BJ (cell line): ENCODE data around the gene TM9SF1. TPM values are rescaled to one million over a fixed set of nuclear protein-coding genes. Genes with fewer than 3 reads are reported as not detected.
A peak's percentile ranks its signal among the peaks of the same experiment; 100 is the strongest.

Experiments used
- CTCF ChIA-PET: fragments of 350-600 bp; formaldehyde crosslinking; extraction: SDS; loops from one replicate; lab custom pipeline; 2021; ENCODE audit warnings: antibody characterized with exemption, inconsistent platforms; lab: Yijun Ruan, JAX
- POLR2A ChIA-PET: fragments of 300-600 bp; sonication (Branson Sonifier 250); formaldehyde crosslinking; extraction: SDS; loops from one replicate; lab custom pipeline; 2021; ENCODE audit warnings: antibody characterized with exemption; lab: Charles Lee
- DNase-seq: peaks from one replicate; pipeline ENCODE4 v3.0.0-alpha.2; 2011; ENCODE audit warnings: low read depth
- H3K27me3 ChIP-seq: 2 replicates; pipeline ENCODE4 v1.6.0; 2011; ENCODE audit warnings: low read length; ENCODE audit not compliant: control insufficient read depth, insufficient read depth
- H3K36me3 ChIP-seq: 2 replicates; pipeline ENCODE4 v1.5.1; 2011; ENCODE audit warnings: low read length; ENCODE audit not compliant: control insufficient read depth, insufficient read depth
- H3K4me3 ChIP-seq: 2 replicates; pipeline ENCODE4 v1.5.1; 2011; ENCODE audit warnings: low read depth, mild to moderate bottlenecking, control low read depth, low read length
- CTCF ChIP-seq: IDR thresholded peaks from 2 replicates; pipeline ENCODE4 v1.5.1; 2011; ENCODE audit warnings: low read depth, mild to moderate bottlenecking, control low read depth, inconsistent platforms, low read length, moderate library complexity; ENCODE audit not compliant: insufficient read depth
- polyA plus RNA-seq: library from polyadenylated mRNA; depleted of rRNA; stranded (reverse); fragments of >200 nt; gene quantifications from 2 replicates; pipeline ENCODE4 v1.2.3, GENCODE V29; 2011

TM9SF1 gene
- polyA plus RNA-seq, 1 experiment = 59.2 TPM

GRCh38 chr14:24215495-24216344 is 20.5 kb upstream of the TM9SF1 start, which contains the start of gene MDP1:
MDP1 (minus strand) TSS chr14:24216066; CDS start chr14:24215955, 111 bp downstream.
- ChIA-PET CTCF (interaction anchor here (0.8 to 2.0 kb wide), 11 partner anchors 9 to 216 kb away, joined by 3 to 12 read pairs (median 4); partner anchors contain the start of genes DHRS1, IRF9, NOP9 and TINF2), POLR2A (interaction anchor here (0.6 to 0.7 kb wide), 2 partner anchors 27 to 227 kb away, joined by 3 to 8 read pairs; partner anchors contain the start of gene SDR39U1)

GRCh38 chr14:24213866-24214662 is 18.8 kb upstream of the TM9SF1 start:
- DNase-seq = no peak
- Histone ChIP-seq H3K36me3 (peaks cover 16% of the 10 kb centered on the region), H3K4me3 (peak overlapping the region; percentile 84), H3K27me3 (no peaks in the 10 kb centered on the region)
- ChIA-PET CTCF (interaction anchor here (0.9 to 2.4 kb wide), 6 partner anchors 28 to 94 kb away, joined by 3 to 10 read pairs (median 4); partner anchors contain the start of genes CIDEB, IRF9, PSME2 and TINF2), POLR2A (interaction anchor here (0.6 kb wide), 1 partner anchor 9 kb away, joined by 8 read pairs; no protein-coding TSS in a partner anchor)
- TF ChIP-seq CTCF = no peak

More at GRCh38 chr14:24215495-24216344, 20.5 kb upstream of the TM9SF1 start, which contains the start of gene MDP1:
- peaks cover 7% of the 10 kb centered on the region for H3K36me3 ChIP-seq
- no peaks in the 10 kb centered on the region for H3K27me3 ChIP-seq
- peak within 1 kb of the TSS; percentile 64 for H3K4me3 ChIP-seq
- peak; percentile 38 for DNase-seq
- TF ChIP-seq CTCF = peak; percentile 47

- H3K36me3 ChIP-seq = peaks cover 17% of the 10 kb centered on the region
- TF ChIP-seq CTCF = peak; percentile 46
- peak; percentile 91 for DNase-seq
- CTCF ChIA-PET = interaction anchor here (0.9 to 2.4 kb wide), 4 partner anchors 29 to 85 kb away, joined by 3 to 10 read pairs (median 4); partner anchors contain the start of genes IRF9, PSME2 and TINF2
- H3K4me3 ChIP-seq = peak within 1 kb of the TSS; percentile 84
- POLR2A ChIA-PET = no interaction called here
- H3K27me3 ChIP-seq = no peaks in the 10 kb centered on the region
Observed at GRCh38 chr14:24212924-24213865, 18.0 kb upstream of the TM9SF1 start, which contains the start of gene CHMP4A. CHMP4A (minus strand) TSS chr14:24213488; CDS start chr14:24213439, 49 bp downstream.

GRCh38 chr14:24211311-24211710 is 16.1 kb upstream of the TM9SF1 start:
- no peak for DNase-seq
- no peak overlapping the region for H3K4me3 ChIP-seq
- no peaks in the 10 kb centered on the region for H3K27me3 ChIP-seq
- TF ChIP-seq CTCF = no peak
- H3K36me3 ChIP-seq = peaks cover 23% of the 10 kb centered on the region
- CTCF ChIA-PET = interaction anchor here (1.8 kb wide), 1 partner anchor 86 kb away, joined by 6 read pairs; no protein-coding TSS in a partner anchor
- POLR2A ChIA-PET = no interaction called here
